ENCODE data around the gene NUP58.

The NUP58 gene

GRCh38 chr13:25286969-25287961 lies 14.2 kb upstream of the NUP58 start, which contains the start of gene MTMR6:
Gene MTMR6 (minus strand): TSS chr13:25287488. CDS start chr13:25287247, 241 bp downstream.
- H3K4me3 ChIP-seq (ENCODE audit: low read length): peak within 1 kb of the TSS; percentile 90
- peak; percentile 82 for DNase-seq (ENCODE audit: low read depth)
- peak; percentile 82 for TF ChIP-seq CTCF (conservative IDR thresholded peaks at IDR 0.05; ENCODE audit: low read length)

GRCh38 chr13:25288966-25289365 lies 12.5 kb upstream of the NUP58 start:
- no peak for TF ChIP-seq CTCF (conservative IDR thresholded peaks at IDR 0.05; ENCODE audit: low read length)
- H3K4me3 ChIP-seq (ENCODE audit: low read length): no peak overlapping the region
- DNase-seq (ENCODE audit: low read depth): no peak

- DNase-seq (ENCODE audit: low read depth): no peak
- no peak for TF ChIP-seq CTCF (conservative IDR thresholded peaks at IDR 0.05; ENCODE audit: low read length)
Measured at GRCh38 chr13:25291691-25292090, 9.7 kb upstream of the NUP58 start.

GRCh38 chr13:25292301-25292700 lies 9.1 kb upstream of the NUP58 start:
- no peak for DNase-seq (ENCODE audit: low read depth)
- no peak for TF ChIP-seq CTCF (conservative IDR thresholded peaks at IDR 0.05; ENCODE audit: low read length)

More at GRCh38 chr13:25291691-25292090, 9.7 kb upstream of the NUP58 start:
- no peak overlapping the region for H3K4me3 ChIP-seq (ENCODE audit: low read length)

GRCh38 chr13:25295228-25295627 lies 6.2 kb upstream of the NUP58 start:
- no peak overlapping the region for H3K4me3 ChIP-seq (ENCODE audit: low read length)
- no peak for DNase-seq (ENCODE audit: low read depth)
- no peak for TF ChIP-seq CTCF (conservative IDR thresholded peaks at IDR 0.05; ENCODE audit: low read length)

More at GRCh38 chr13:25292301-25292700, 9.1 kb upstream of the NUP58 start:
- no peak overlapping the region for H3K4me3 ChIP-seq (ENCODE audit: low read length)

GRCh38 chr13:25295701-25296100 lies 5.7 kb upstream of the NUP58 start:
- no peak for DNase-seq (ENCODE audit: low read depth)
- no peak for TF ChIP-seq CTCF (conservative IDR thresholded peaks at IDR 0.05; ENCODE audit: low read length)
- H3K4me3 ChIP-seq (ENCODE audit: low read length): no peak overlapping the region
